WTC11 (cell line): ENCODE results near the gene GPALPP1. TPM values are rescaled to one million over a fixed set of nuclear protein-coding genes. Genes with fewer than 3 reads are reported as not detected.

Source experiments
- ATAC-seq: fragments of 200-7000 bp; cut with Tn5 transposase; 2 replicates; pipeline ENCODE4 v1.10.0; 2021; ENCODE audit warnings: mild to moderate bottlenecking, moderate library complexity
- CTCF ChIA-PET: fragments of 300-600 bp; sonication (Branson Sonifier 250); formaldehyde crosslinking; loops from one replicate; lab custom pipeline; 2021; ENCODE audit warnings: antibody characterized with exemption; lab: Charles Lee
- POLR2A ChIA-PET: fragments of 350-600 bp; sonication (Branson Sonifier 250); formaldehyde crosslinking; loops from one replicate; lab custom pipeline; 2021; ENCODE audit warnings: antibody characterized with exemption; lab: Charles Lee
- DNase-seq: peaks from one replicate; pipeline ENCODE4 v3.0.0; 2021; ENCODE audit warnings: low spot score
- H3K27ac Mint-ChIP-seq: 2 replicates; pipeline ENCODE4 v1.8.0; 2021; ENCODE audit warnings: mixed read lengths
- H3K27me3 Mint-ChIP-seq: 2 replicates; pipeline ENCODE4 v1.8.0; 2021; ENCODE audit warnings: low read depth, mild to moderate bottlenecking, moderate library complexity, mixed read lengths
- H3K36me3 Mint-ChIP-seq: 2 replicates; pipeline ENCODE4 v1.8.0; 2021; ENCODE audit warnings: mixed read lengths
- H3K4me1 Mint-ChIP-seq: 2 replicates; pipeline ENCODE4 v1.8.0; 2022; ENCODE audit warnings: mixed read lengths
- H3K4me3 Mint-ChIP-seq: 2 replicates; pipeline ENCODE4 v1.8.0; 2021; ENCODE audit warnings: mild to moderate bottlenecking, moderate library complexity, mixed read lengths
- H3K9me3 Mint-ChIP-seq: 2 replicates; pipeline ENCODE4 v1.8.0; 2021; ENCODE audit warnings: mixed read lengths
- ATF2 ChIP-seq: sonication (generic); formaldehyde crosslinking; IDR thresholded peaks from 2 replicates; pipeline ENCODE4 v1.8.1; 2022; ENCODE audit warnings: low read depth, missing genetic modification reagents, borderline replicate concordance
- ATF6 ChIP-seq: sonication (generic); formaldehyde crosslinking; IDR thresholded peaks from 2 replicates; pipeline ENCODE4 v1.8.1; 2023; ENCODE audit warnings: mild to moderate bottlenecking, missing genetic modification reagents
- CREB1 ChIP-seq: sonication (generic); formaldehyde crosslinking; IDR thresholded peaks from 2 replicates; pipeline ENCODE4 v1.8.0; 2023; ENCODE audit warnings: mild to moderate bottlenecking, missing genetic modification reagents
- E2F1 ChIP-seq: sonication (generic); formaldehyde crosslinking; IDR thresholded peaks from 2 replicates; pipeline ENCODE4 v1.8.0; 2022; ENCODE audit warnings: mild to moderate bottlenecking, missing genetic modification reagents
- EMX1 ChIP-seq: fragments of 250-450 bp; sonication (Bioruptor Pico); IDR thresholded peaks from 2 replicates; pipeline ENCODE4 v1.8.0; 2021; ENCODE audit warnings: mild to moderate bottlenecking
- ESRRA ChIP-seq: sonication (generic); formaldehyde crosslinking; IDR thresholded peaks from 2 replicates; pipeline ENCODE4 v1.8.1; 2022; ENCODE audit warnings: mild to moderate bottlenecking, missing genetic modification reagents, borderline replicate concordance
- FOXK1 ChIP-seq: sonication (generic); formaldehyde crosslinking; IDR thresholded peaks from 2 replicates; pipeline ENCODE4 v1.8.0; 2022; ENCODE audit warnings: mild to moderate bottlenecking, moderate library complexity, missing genetic modification reagents
- GRHL2 ChIP-seq: fragments of 250-450 bp; sonication (Bioruptor Pico); IDR thresholded peaks from 2 replicates; pipeline ENCODE4 v1.8.0; 2022; ENCODE audit warnings: mild to moderate bottlenecking, moderate library complexity; ENCODE audit not compliant: insufficient replicate concordance, severe bottlenecking
- GTF2I ChIP-seq: fragments of 250-450 bp; sonication (Bioruptor Pico); conservative IDR thresholded peaks from 2 replicates; pipeline ENCODE4 v1.4.0; 2021; ENCODE audit warnings: mild to moderate bottlenecking
- JUN ChIP-seq: sonication (generic); formaldehyde crosslinking; IDR thresholded peaks from 2 replicates; pipeline ENCODE4 v1.8.0; 2023; ENCODE audit warnings: mild to moderate bottlenecking, missing genetic modification reagents
- MAX ChIP-seq: sonication (generic); formaldehyde crosslinking; IDR thresholded peaks from 2 replicates; pipeline ENCODE4 v1.8.0; 2022; ENCODE audit warnings: mild to moderate bottlenecking, missing genetic modification reagents
- NFATC4 ChIP-seq: fragments of 250-450 bp; sonication (Bioruptor Pico); IDR thresholded peaks from 2 replicates; pipeline ENCODE4 v1.9.0; 2021; ENCODE audit warnings: mild to moderate bottlenecking
- NR2C2 ChIP-seq: sonication (generic); formaldehyde crosslinking; IDR thresholded peaks from 2 replicates; pipeline ENCODE4 v1.8.0; 2022; ENCODE audit warnings: mild to moderate bottlenecking, missing genetic modification reagents
- SP1 ChIP-seq: sonication (generic); formaldehyde crosslinking; conservative IDR thresholded peaks from 2 replicates; pipeline ENCODE4 v1.8.1; 2022; ENCODE audit warnings: missing genetic modification reagents
- ZNF219 ChIP-seq: sonication (generic); formaldehyde crosslinking; IDR thresholded peaks from 2 replicates; pipeline ENCODE4 v1.8.0; 2023; ENCODE audit warnings: missing genetic modification reagents, mild to moderate bottlenecking, borderline replicate concordance
- ZNF263 ChIP-seq: sonication (generic); formaldehyde crosslinking; IDR thresholded peaks from 2 replicates; pipeline ENCODE4 v1.8.1; 2022; ENCODE audit warnings: low read depth, mild to moderate bottlenecking, moderate library complexity, missing genetic modification reagents
- ZNF671 ChIP-seq: fragments of 250-450 bp; sonication (Bioruptor Pico); IDR thresholded peaks from 2 replicates; pipeline ENCODE4 v1.8.0; 2021; ENCODE audit warnings: mild to moderate bottlenecking
- ZSCAN18 ChIP-seq: fragments of 250-450 bp; sonication (Bioruptor Pico); IDR thresholded peaks from 2 replicates; pipeline ENCODE4 v2.1.2; 2022; ENCODE audit warnings: mild to moderate bottlenecking, moderate library complexity
- total RNA-seq: library from RNA; stranded (reverse); gene quantifications from 3 replicates; pipeline ENCODE4 v1.2.3, GENCODE V29; 2021

The GPALPP1 gene
- total RNA-seq, 1 experiment from 2014 or later = 28.9 TPM

- TF ChIP-seq JUN (CRISPR knock-in tag) (no peak), ATF6 (no peak), ATF2 (no peak)
- DNase-seq = no peak
- no peak for ATAC-seq
- POLR2A ChIA-PET = no interaction called here
- no peak overlapping the region for H3K27ac Mint-ChIP-seq
- CTCF ChIA-PET = no interaction called here
- no peak overlapping the region for H3K4me3 Mint-ChIP-seq
- H3K9me3 Mint-ChIP-seq = no peaks in the 10 kb centered on the region
- H3K4me1 Mint-ChIP-seq = no peaks in the 10 kb centered on the region
- H3K36me3 Mint-ChIP-seq = peaks cover 15% of the 10 kb centered on the region
- H3K27me3 Mint-ChIP-seq = no peaks in the 10 kb centered on the region
Observed at GRCh38 chr13:45004096-45004495, 14.8 kb downstream of the GPALPP1 start.

GRCh38 chr13:45007225-45007624 is 17.9 kb downstream of the GPALPP1 start:
- Mint-ChIP-seq H3K36me3 (peaks cover 28% of the 10 kb centered on the region), H3K9me3 (no peaks in the 10 kb centered on the region), H3K4me1 (no peaks in the 10 kb centered on the region), H3K4me3 (no peak overlapping the region), H3K27ac (no peak overlapping the region), H3K27me3 (no peaks in the 10 kb centered on the region)
- no peak for ATAC-seq
- CTCF ChIA-PET = no interaction called here
- POLR2A ChIA-PET = no interaction called here
- DNase-seq = no peak
- TF ChIP-seq NFATC4 (CRISPR knock-in tag) (no peak), MAX (no peak), FOXK1 (CRISPR knock-in tag) (no peak), SP1 (CRISPR knock-in tag) (no peak), ATF2 (no peak), EMX1 (no peak), GRHL2 (no peak), ZNF219 (CRISPR knock-in tag) (no peak), NR2C2 (CRISPR knock-in tag) (no peak), ZNF263 (CRISPR knock-in tag) (no peak)
- TF ChIP-seq, all 79 proteins: peak for 0

- no peak for TF ChIP-seq ZNF219 (CRISPR knock-in tag)
- no peak for TF ChIP-seq MAX
- TF ChIP-seq E2F1 (CRISPR knock-in tag) = no peak
- no peak for TF ChIP-seq ZNF671 (CRISPR knock-in tag)
- no peak for TF ChIP-seq GTF2I
- TF ChIP-seq ESRRA = no peak
- no peak for TF ChIP-seq CREB1 (CRISPR knock-in tag)
- no peak for TF ChIP-seq EMX1
- no peak for TF ChIP-seq ZSCAN18 (CRISPR knock-in tag)
- TF ChIP-seq, all 79 proteins: peak for 0
- no peaks in the 10 kb centered on the region for H3K4me1 Mint-ChIP-seq
- CTCF ChIA-PET = no interaction called here
- peaks cover 23% of the 10 kb centered on the region for H3K36me3 Mint-ChIP-seq
- ATAC-seq (no peak), DNase-seq (no peak)
- no peaks in the 10 kb centered on the region for H3K9me3 Mint-ChIP-seq
- H3K27me3 Mint-ChIP-seq = no peaks in the 10 kb centered on the region
- no peak overlapping the region for H3K27ac Mint-ChIP-seq
- no peak overlapping the region for H3K4me3 Mint-ChIP-seq
- POLR2A ChIA-PET = no interaction called here
Observed at GRCh38 chr13:45007823-45008222, 18.5 kb downstream of the GPALPP1 start.
